ENCODE results near the gene SPACDR.

Gene SPACDR

DNA sequence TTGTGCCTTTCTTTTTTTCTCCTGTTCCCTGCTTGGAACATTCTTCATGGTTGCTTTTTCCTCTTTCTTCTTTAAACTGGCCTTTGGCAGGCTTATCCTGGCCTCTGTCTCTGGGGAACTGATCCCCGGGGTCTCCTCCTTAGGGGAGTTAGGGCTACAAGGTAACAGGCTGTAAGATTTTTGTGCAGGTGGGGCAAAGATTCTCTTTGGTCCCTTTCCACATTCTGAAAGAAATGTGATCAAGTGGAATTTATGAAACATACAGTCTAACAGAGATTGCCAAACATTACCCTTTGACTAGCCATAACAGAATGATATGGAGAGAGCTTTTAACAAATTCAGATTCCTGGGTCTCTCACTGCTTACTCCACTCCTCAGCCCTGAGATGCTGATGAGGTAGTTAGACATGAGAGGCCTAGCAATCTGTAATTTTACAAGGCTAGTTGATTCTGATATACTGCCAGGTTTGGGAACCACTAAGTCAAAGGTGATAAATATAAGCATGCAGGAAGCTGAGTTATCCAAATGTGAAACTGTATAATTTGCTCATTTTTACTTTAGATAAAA, 44.3 kb downstream of the SPACDR start:
- Histone ChIP-seq H3K4me1 (ENCODE audit: control extremely low read depth in 1 of 4, control insufficient read depth in 4 of 4, insufficient read depth in 4 of 4, low read length in 3 of 4) (no peaks in the 10 kb centered on the region), H3K36me3 (ENCODE audit: control insufficient read depth in 4 of 4, insufficient read depth in 4 of 4, low read length in 3 of 4) (no peaks in the 10 kb centered on the region), H3K27ac (ENCODE audit: insufficient read depth in 1 of 2, low read depth in 1 of 2, low read length in 2 of 2, poor library complexity in 1 of 2, severe bottlenecking in 2 of 2) (no peak overlapping the region), H3K4me3 (ENCODE audit: control insufficient read depth in 1 of 7, extremely low read depth in 1 of 7, insufficient read depth in 4 of 7, low read depth in 2 of 7, low read length in 6 of 7) (no peak overlapping the region), H3K9me3 (ENCODE audit: control extremely low read depth in 1 of 5, control insufficient read depth in 4 of 5, insufficient read depth in 2 of 5, low read depth in 1 of 5, low read length in 4 of 5) (no peaks in the 10 kb centered on the region), H3K27me3 (replicated peaks in 2 of 5; ENCODE audit: control insufficient read depth in 4 of 5, insufficient read depth in 5 of 5, low read length in 4 of 5) (no peaks in the 10 kb centered on the region)
- POLR2A ChIA-PET = interaction anchor here (1.3 kb wide), 1 partner anchor 8 kb away, joined by 3 read pairs; the partner anchor contains the start of gene ZCWPW1
- no peak for DNase-seq
- CTCF ChIA-PET = interaction anchor here (0.9 to 3.8 kb wide), 3 partner anchors 9 to 17 kb away, joined by 4 to 17 read pairs (median 4); no protein-coding TSS in a partner anchor
- no CpG with 5 or more reads among the region's 1 CpG for WGBS (ENCODE audit: insufficient coverage)

DNA sequence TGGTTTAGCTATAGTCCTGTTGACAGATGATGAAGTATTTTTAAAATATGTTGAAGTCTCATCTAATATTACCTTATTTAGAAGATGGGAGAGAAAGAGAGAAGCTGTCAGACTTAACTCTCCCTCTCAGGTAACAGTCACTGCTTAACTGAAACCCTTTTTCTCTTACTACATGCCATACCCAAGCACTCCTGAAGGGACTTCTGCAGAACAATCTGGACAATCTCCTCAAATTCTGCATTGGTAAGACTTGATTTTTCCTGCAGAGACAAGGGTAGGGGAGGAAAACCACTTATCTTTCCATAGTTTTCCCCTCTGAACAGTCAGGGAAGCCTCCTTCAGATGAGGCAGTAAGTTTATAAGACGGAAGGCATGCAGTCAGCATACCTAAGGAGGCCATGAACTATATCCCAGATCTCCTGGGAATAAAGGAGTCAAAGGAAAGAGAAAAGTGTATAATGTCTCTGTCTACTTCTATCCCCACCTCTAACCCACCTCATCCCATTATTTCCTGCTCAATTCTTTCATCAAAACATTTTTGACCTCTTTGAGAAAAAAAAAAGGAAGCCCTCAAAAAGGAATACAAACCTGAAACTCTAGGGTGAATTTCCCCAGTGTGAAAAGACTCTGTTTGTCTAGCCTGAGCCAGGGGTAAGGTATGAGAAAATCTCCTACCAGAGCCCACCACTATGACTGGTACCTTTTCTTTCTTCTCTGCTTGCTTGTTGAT, 45.0 kb downstream of the SPACDR start:
- Histone ChIP-seq H3K27me3 (replicated peaks in 2 of 5; ENCODE audit: control insufficient read depth in 4 of 5, insufficient read depth in 5 of 5, low read length in 4 of 5) (no peaks in the 10 kb centered on the region), H3K4me3 (ENCODE audit: control insufficient read depth in 1 of 7, extremely low read depth in 1 of 7, insufficient read depth in 4 of 7, low read depth in 2 of 7, low read length in 6 of 7) (no peak overlapping the region), H3K4me1 (ENCODE audit: control extremely low read depth in 1 of 4, control insufficient read depth in 4 of 4, insufficient read depth in 4 of 4, low read length in 3 of 4) (peaks cover 0 to under 1% (median 0%) of the 10 kb centered on the region in 4 experiments), H3K27ac (ENCODE audit: insufficient read depth in 1 of 2, low read depth in 1 of 2, low read length in 2 of 2, poor library complexity in 1 of 2, severe bottlenecking in 2 of 2) (no peak overlapping the region), H3K9me3 (ENCODE audit: control extremely low read depth in 1 of 5, control insufficient read depth in 4 of 5, insufficient read depth in 2 of 5, low read depth in 1 of 5, low read length in 4 of 5) (no peaks in the 10 kb centered on the region), H3K36me3 (ENCODE audit: control insufficient read depth in 4 of 4, insufficient read depth in 4 of 4, low read length in 3 of 4) (no peaks in the 10 kb centered on the region)
- no peak for DNase-seq
- CTCF ChIA-PET = interaction anchor here (0.7 to 3.8 kb wide), 4 partner anchors 12 to 129 kb away, joined by 3 to 17 read pairs (median 3); no protein-coding TSS in a partner anchor
- POLR2A ChIA-PET = interaction anchor here (1.3 kb wide), 1 partner anchor 9 kb away, joined by 3 read pairs; the partner anchor contains the start of gene ZCWPW1
- no CpG with 5 or more reads among the region's 1 CpG for WGBS (ENCODE audit: insufficient coverage)

GRCh38 chr7:100415448-100415847, 48.6 kb downstream of the SPACDR start:
- Histone ChIP-seq H3K27ac (ENCODE audit: insufficient read depth in 1 of 2, low read depth in 1 of 2, low read length in 2 of 2, poor library complexity in 1 of 2, severe bottlenecking in 2 of 2) (no peak overlapping the region), H3K4me3 (ENCODE audit: control insufficient read depth in 1 of 7, extremely low read depth in 1 of 7, insufficient read depth in 4 of 7, low read depth in 2 of 7, low read length in 6 of 7) (no peak overlapping the region), H3K27me3 (replicated peaks in 2 of 5; ENCODE audit: control insufficient read depth in 4 of 5, insufficient read depth in 5 of 5, low read length in 4 of 5) (no peaks in the 10 kb centered on the region), H3K9me3 (ENCODE audit: control extremely low read depth in 1 of 5, control insufficient read depth in 4 of 5, insufficient read depth in 2 of 5, low read depth in 1 of 5, low read length in 4 of 5) (no peaks in the 10 kb centered on the region), H3K4me1 (ENCODE audit: control extremely low read depth in 1 of 4, control insufficient read depth in 4 of 4, insufficient read depth in 4 of 4, low read length in 3 of 4) (peaks cover 4 to 13% (median 7%) of the 10 kb centered on the region in 4 experiments), H3K36me3 (ENCODE audit: control insufficient read depth in 4 of 4, insufficient read depth in 4 of 4, low read length in 3 of 4) (no peaks in the 10 kb centered on the region)
- POLR2A ChIA-PET = interaction anchor here (0.6 to 1.8 kb wide), 2 partner anchors 8 to 13 kb away, joined by 3 to 6 read pairs; partner anchors contain the start of gene ZCWPW1
- no peak for DNase-seq
- CTCF ChIA-PET = interaction anchor here (0.9 to 1.6 kb wide), 8 partner anchors 8 to 68 kb away, joined by 3 to 10 read pairs (median 4); partner anchors contain the start of gene ZCWPW1
- WGBS (ENCODE audit: insufficient coverage) = 100% methylated on average over 5 of the region's 5 CpGs

DNA sequence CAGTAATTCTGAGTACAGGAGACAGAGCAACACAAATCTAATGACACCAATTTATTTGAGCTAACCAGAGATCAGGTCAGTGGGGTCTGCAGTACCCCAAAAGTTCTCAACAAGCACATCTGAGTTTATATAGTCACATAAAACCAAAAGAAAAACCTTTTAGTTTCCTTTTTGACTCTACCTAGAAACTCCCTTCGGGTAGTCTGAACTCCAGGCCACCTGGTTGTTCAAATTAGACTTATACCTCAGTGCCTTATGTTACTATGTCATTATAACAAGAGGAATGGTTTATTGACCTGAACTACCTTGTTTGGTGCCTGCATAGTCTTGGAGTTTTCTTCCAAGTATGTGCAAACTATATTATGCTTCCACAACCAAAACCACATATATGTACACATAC, 50.2 kb downstream of the SPACDR start:
- no CpG with 5 or more reads among the region's 1 CpG for WGBS (ENCODE audit: insufficient coverage)
- no peak for DNase-seq
- Histone ChIP-seq H3K4me3 (ENCODE audit: control insufficient read depth in 1 of 7, extremely low read depth in 1 of 7, insufficient read depth in 4 of 7, low read depth in 2 of 7, low read length in 6 of 7) (no peak overlapping the region), H3K27me3 (replicated peaks in 2 of 5; ENCODE audit: control insufficient read depth in 4 of 5, insufficient read depth in 5 of 5, low read length in 4 of 5) (no peaks in the 10 kb centered on the region), H3K27ac (ENCODE audit: insufficient read depth in 1 of 2, low read depth in 1 of 2, low read length in 2 of 2, poor library complexity in 1 of 2, severe bottlenecking in 2 of 2) (no peak overlapping the region), H3K4me1 (ENCODE audit: control extremely low read depth in 1 of 4, control insufficient read depth in 4 of 4, insufficient read depth in 4 of 4, low read length in 3 of 4) (peaks cover 4 to 13% (median 7%) of the 10 kb centered on the region in 4 experiments), H3K36me3 (ENCODE audit: control insufficient read depth in 4 of 4, insufficient read depth in 4 of 4, low read length in 3 of 4) (no peaks in the 10 kb centered on the region), H3K9me3 (ENCODE audit: control extremely low read depth in 1 of 5, control insufficient read depth in 4 of 5, insufficient read depth in 2 of 5, low read depth in 1 of 5, low read length in 4 of 5) (no peaks in the 10 kb centered on the region)
- CTCF ChIA-PET = no interaction called here
- POLR2A ChIA-PET = interaction anchor here (1.0 to 1.8 kb wide), 2 partner anchors 14 kb away, joined by 4 to 6 read pairs; partner anchors contain the start of gene ZCWPW1

DNA sequence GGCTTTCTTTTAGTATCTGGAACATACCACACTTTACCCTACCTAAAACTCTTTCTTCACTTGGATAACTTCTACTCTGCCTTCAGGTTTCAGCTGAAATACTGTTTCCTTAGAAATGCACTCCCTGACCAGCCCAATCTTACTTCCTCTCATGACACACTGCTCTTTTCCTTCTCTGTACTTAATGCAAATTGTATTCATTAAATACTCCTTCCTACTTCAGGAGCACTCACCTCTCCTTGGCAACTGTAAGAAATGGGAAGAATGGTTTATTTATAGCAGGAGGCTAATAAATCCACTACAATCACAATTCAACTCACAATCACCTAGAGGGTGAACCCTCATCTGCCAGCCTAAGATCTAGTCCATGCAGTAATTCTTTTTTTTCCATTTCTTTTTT, 50.7 kb downstream of the SPACDR start:
- no peaks in the 10 kb centered on the region for H3K9me3 ChIP-seq (ENCODE audit: control extremely low read depth in 1 of 5, control insufficient read depth in 4 of 5, insufficient read depth in 2 of 5, low read depth in 1 of 5, low read length in 4 of 5)
- peak in 1 of 3 donors; percentile 17 for DNase-seq
- H3K36me3 ChIP-seq (ENCODE audit: control insufficient read depth in 4 of 4, insufficient read depth in 4 of 4, low read length in 3 of 4) = no peaks in the 10 kb centered on the region
- CTCF ChIA-PET = interaction anchor here (0.5 to 1.4 kb wide), 2 partner anchors 30 to 279 kb away, joined by 3 read pairs; no protein-coding TSS in a partner anchor
- H3K4me1 ChIP-seq (ENCODE audit: control extremely low read depth in 1 of 4, control insufficient read depth in 4 of 4, insufficient read depth in 4 of 4, low read length in 3 of 4) = peaks cover 4 to 13% (median 7%) of the 10 kb centered on the region in 4 experiments
- no peak overlapping the region for H3K27ac ChIP-seq (ENCODE audit: insufficient read depth in 1 of 2, low read depth in 1 of 2, low read length in 2 of 2, poor library complexity in 1 of 2, severe bottlenecking in 2 of 2)
- H3K4me3 ChIP-seq (ENCODE audit: control insufficient read depth in 1 of 7, extremely low read depth in 1 of 7, insufficient read depth in 4 of 7, low read depth in 2 of 7, low read length in 6 of 7) = no peak overlapping the region
- POLR2A ChIA-PET = interaction anchor here (1.0 kb wide), 1 partner anchor 15 kb away, joined by 4 read pairs; the partner anchor contains the start of gene ZCWPW1
- H3K27me3 ChIP-seq (replicated peaks in 2 of 5; ENCODE audit: control insufficient read depth in 4 of 5, insufficient read depth in 5 of 5, low read length in 4 of 5) = no peaks in the 10 kb centered on the region

- ChIA-PET POLR2A (no interaction called here), CTCF (interaction anchor here (1.3 to 1.6 kb wide), 3 partner anchors 9 to 45 kb away, joined by 3 to 4 read pairs (median 4); no protein-coding TSS in a partner anchor)
- H3K4me3 ChIP-seq (ENCODE audit: control insufficient read depth in 1 of 7, extremely low read depth in 1 of 7, insufficient read depth in 4 of 7, low read depth in 2 of 7, low read length in 6 of 7) = no peak overlapping the region
- H3K36me3 ChIP-seq (ENCODE audit: control insufficient read depth in 4 of 4, insufficient read depth in 4 of 4, low read length in 3 of 4) = no peaks in the 10 kb centered on the region
- no peaks in the 10 kb centered on the region for H3K9me3 ChIP-seq (ENCODE audit: control extremely low read depth in 1 of 5, control insufficient read depth in 4 of 5, insufficient read depth in 2 of 5, low read depth in 1 of 5, low read length in 4 of 5)
- H3K27me3 ChIP-seq (replicated peaks in 2 of 5; ENCODE audit: control insufficient read depth in 4 of 5, insufficient read depth in 5 of 5, low read length in 4 of 5) = no peaks in the 10 kb centered on the region
- WGBS (ENCODE audit: insufficient coverage) = 100% methylated on average over 2 of the region's 6 CpGs
- DNase-seq = no peak
- no peak overlapping the region for H3K27ac ChIP-seq (ENCODE audit: insufficient read depth in 1 of 2, low read depth in 1 of 2, low read length in 2 of 2, poor library complexity in 1 of 2, severe bottlenecking in 2 of 2)
- H3K4me1 ChIP-seq (ENCODE audit: control extremely low read depth in 1 of 4, control insufficient read depth in 4 of 4, insufficient read depth in 4 of 4, low read length in 3 of 4) = peaks cover 4 to 13% (median 7%) of the 10 kb centered on the region in 4 experiments
Measured at GRCh38 chr7:100411101-100411500, 53.0 kb downstream of the SPACDR start.

Measured in common myeloid progenitor, CD34-positive (primary cell).